Activated T-cell treated with anti-CD3 and anti-CD28 coated beads for 24 hours (primary cell): Measurements from ENCODE around the gene DMRTB1.

Experiments
- DNase-seq: peaks from one replicate; pipeline ENCODE4 v3.0.0-alpha.2; 2020; ENCODE audit warnings: low read depth

DMRTB1 gene

GRCh38 chr1:53463961-53464899, 5.0 kb downstream of the DMRTB1 start:
- no peak for DNase-seq

- no peak for DNase-seq
Observed at GRCh38 chr1:53465023-53465957, 6.1 kb downstream of the DMRTB1 start.

GRCh38 chr1:53467391-53467790, 8.2 kb downstream of the DMRTB1 start:
- no peak for DNase-seq

GRCh38 chr1:53468374-53468773, 9.2 kb downstream of the DMRTB1 start:
- DNase-seq, result no peak

GRCh38 chr1:53469373-53469772, 10.2 kb downstream of the DMRTB1 start:
- DNase-seq, result no peak

- DNase-seq, result no peak
Observed at GRCh38 chr1:53470155-53470554, 11.0 kb downstream of the DMRTB1 start.

- DNase-seq, result no peak
Observed at GRCh38 chr1:53470584-53470983, 11.4 kb downstream of the DMRTB1 start.

GRCh38 chr1:53471000-53471399, 11.8 kb downstream of the DMRTB1 start:
- DNase-seq, result no peak

GRCh38 chr1:53473463-53473862, 14.3 kb downstream of the DMRTB1 start:
- DNase-seq, result no peak

- no peak for DNase-seq
Observed at GRCh38 chr1:53475664-53476063, 16.5 kb downstream of the DMRTB1 start.

GRCh38 chr1:53476579-53476978, 17.4 kb downstream of the DMRTB1 start:
- DNase-seq, result no peak

- no peak for DNase-seq
Observed at GRCh38 chr1:53477651-53478501, 18.7 kb downstream of the DMRTB1 start.

GRCh38 chr1:53478502-53478818, 19.3 kb downstream of the DMRTB1 start:
- no peak for DNase-seq

- DNase-seq, result no peak
Observed at GRCh38 chr1:53480678-53481077, 21.5 kb downstream of the DMRTB1 start.

GRCh38 chr1:53481456-53481855, 22.3 kb downstream of the DMRTB1 start:
- no peak for DNase-seq

- DNase-seq, result no peak
Observed at GRCh38 chr1:53482441-53483153, 23.4 kb downstream of the DMRTB1 start.

GRCh38 chr1:53483170-53483569, 24.0 kb downstream of the DMRTB1 start:
- no peak for DNase-seq

- no peak for DNase-seq
Observed at GRCh38 chr1:53483656-53484055, 24.5 kb downstream of the DMRTB1 start.

GRCh38 chr1:53484705-53485477, 25.7 kb downstream of the DMRTB1 start:
- DNase-seq, result no peak
